Neuronal stem cell (in vitro differentiated cells): Measurements from ENCODE around the gene DNAH1.
A peak's percentile ranks its signal among the peaks of the same experiment; 100 is the strongest.

Experiments used
- DNase-seq: peaks from one replicate; pipeline ENCODE4 v3.0.0-alpha.2; 2013; ENCODE audit warnings: low spot score
- H2AFZ ChIP-seq: one replicate; pipeline ENCODE4 v1.6.1; 2013; ENCODE audit warnings: mild to moderate bottlenecking, low read length, inconsistent platforms
- H2AK5ac ChIP-seq: 2 replicates; pipeline ENCODE4 v1.6.1; 2013; ENCODE audit warnings: low read depth, mild to moderate bottlenecking, inconsistent platforms, low read length, moderate library complexity, mixed read lengths
- H2BK120ac ChIP-seq: 2 replicates; pipeline ENCODE4 v1.6.1; 2013; ENCODE audit warnings: low read depth, mild to moderate bottlenecking, inconsistent platforms, low read length, moderate library complexity, mixed read lengths
- H2BK12ac ChIP-seq: one replicate; pipeline ENCODE4 v1.6.1; 2013; ENCODE audit warnings: low read length, inconsistent platforms
- H2BK15ac ChIP-seq: 2 replicates; pipeline ENCODE4 v1.6.1; 2013; ENCODE audit warnings: mild to moderate bottlenecking, low read length, inconsistent platforms, mixed read lengths
- H2BK5ac ChIP-seq: one replicate; pipeline ENCODE4 v1.6.1; 2013; ENCODE audit warnings: inconsistent platforms, mild to moderate bottlenecking, low read length, moderate library complexity
- H3K14ac ChIP-seq: one replicate; pipeline ENCODE4 v1.6.1; 2013; ENCODE audit warnings: low read length, inconsistent platforms
- H3K18ac ChIP-seq: 2 replicates; pipeline ENCODE4 v1.6.1; 2013; ENCODE audit warnings: low read length, inconsistent platforms
- H3K23ac ChIP-seq: 2 replicates; pipeline ENCODE4 v1.6.1; 2013; ENCODE audit warnings: low read depth, mild to moderate bottlenecking, mixed read lengths, low read length, inconsistent platforms; ENCODE audit not compliant: poor library complexity
- H3K27ac ChIP-seq: replicated peaks from 3 replicates; pipeline ENCODE4 v1.5.1; 2013; ENCODE audit warnings: low read length, inconsistent platforms
- H3K27me3 ChIP-seq, 3 experiments: 2 replicates each; pipeline ENCODE4 v1.6.1; 2013; ENCODE audit warnings: low read length in 3 of 3, mild to moderate bottlenecking in 2 of 3, inconsistent platforms in 1 of 3, low read depth in 1 of 3, mixed read lengths in 1 of 3, moderate library complexity in 1 of 3; ENCODE audit not compliant: control insufficient read depth in 3 of 3, insufficient read depth in 3 of 3
- H3K36me3 ChIP-seq, 2 donors: replicated peaks in 1 of 2; 2 replicates each; pipeline ENCODE4 v1.6.1; 2013; ENCODE audit warnings: low read length in 2 of 2; ENCODE audit not compliant: control insufficient read depth in 2 of 2, insufficient read depth in 2 of 2
- H3K4ac ChIP-seq: 2 replicates; pipeline ENCODE4 v1.6.1; 2013; ENCODE audit warnings: inconsistent platforms, mild to moderate bottlenecking, low read length, moderate library complexity
- H3K4me1 ChIP-seq, 2 donors: 1 replicate in 1 of 2; 2 replicates in 1 of 2; pipeline ENCODE4 v1.6.1; 2013; ENCODE audit warnings: low read length in 2 of 2, low read depth in 1 of 2; ENCODE audit not compliant: control insufficient read depth in 2 of 2, insufficient read depth in 1 of 2
- H3K4me2 ChIP-seq: one replicate; pipeline ENCODE4 v1.6.1; 2013; ENCODE audit warnings: mild to moderate bottlenecking, low read length, inconsistent platforms; ENCODE audit not compliant: insufficient read depth, poor library complexity, severe bottlenecking
- H3K4me3 ChIP-seq, 2 donors: 2 replicates each; pipeline ENCODE4 v1.5.1; 2013; ENCODE audit warnings: low read length in 2 of 2, mild to moderate bottlenecking in 2 of 2, inconsistent platforms in 1 of 2, moderate library complexity in 1 of 2
- H3K79me1 ChIP-seq: one replicate; pipeline ENCODE4 v1.6.1; 2013; ENCODE audit warnings: low read depth, mild to moderate bottlenecking, inconsistent platforms, low read length, moderate library complexity
- H3K9ac ChIP-seq: one replicate; pipeline ENCODE4 v1.6.1; 2013; ENCODE audit warnings: mild to moderate bottlenecking, low read depth, low read length, inconsistent platforms; ENCODE audit not compliant: poor library complexity
- H3K9me3 ChIP-seq, 2 donors: replicated peaks in 1 of 2; 2 replicates each; pipeline versions ENCODE3 to v1.6.1; 2013; ENCODE audit warnings: low read length in 2 of 2, mild to moderate bottlenecking in 2 of 2, inconsistent platforms in 1 of 2, low read depth in 1 of 2, mixed read lengths in 1 of 2, moderate library complexity in 1 of 2; ENCODE audit not compliant: control insufficient read depth in 2 of 2, insufficient read depth in 1 of 2
- H4K8ac ChIP-seq: one replicate; pipeline ENCODE4 v1.6.1; 2013; ENCODE audit warnings: low read depth, mild to moderate bottlenecking, inconsistent platforms, low read length, moderate library complexity
- H4K91ac ChIP-seq: one replicate; pipeline ENCODE4 v1.6.1; 2013; ENCODE audit warnings: low read length, low read depth, mild to moderate bottlenecking, inconsistent platforms; ENCODE audit not compliant: poor library complexity
- WGBS, 2 donors: extraction: QIAGEN DNeasy Blood & Tissue Kit; methylation state at CpG; one replicate each; pipeline ENCODE4 v1.1.7; 2013; ENCODE audit warnings: missing lambda C conversion rate in 2 of 2, mixed read lengths in 1 of 2; ENCODE audit not compliant: insufficient read length in 2 of 2, insufficient replicate concordance in 1 of 2; ENCODE audit errors: extremely low coverage in 2 of 2; 5-methylcytosine and 5-hydroxymethylcytosine counted together

Gene DNAH1

DNA sequence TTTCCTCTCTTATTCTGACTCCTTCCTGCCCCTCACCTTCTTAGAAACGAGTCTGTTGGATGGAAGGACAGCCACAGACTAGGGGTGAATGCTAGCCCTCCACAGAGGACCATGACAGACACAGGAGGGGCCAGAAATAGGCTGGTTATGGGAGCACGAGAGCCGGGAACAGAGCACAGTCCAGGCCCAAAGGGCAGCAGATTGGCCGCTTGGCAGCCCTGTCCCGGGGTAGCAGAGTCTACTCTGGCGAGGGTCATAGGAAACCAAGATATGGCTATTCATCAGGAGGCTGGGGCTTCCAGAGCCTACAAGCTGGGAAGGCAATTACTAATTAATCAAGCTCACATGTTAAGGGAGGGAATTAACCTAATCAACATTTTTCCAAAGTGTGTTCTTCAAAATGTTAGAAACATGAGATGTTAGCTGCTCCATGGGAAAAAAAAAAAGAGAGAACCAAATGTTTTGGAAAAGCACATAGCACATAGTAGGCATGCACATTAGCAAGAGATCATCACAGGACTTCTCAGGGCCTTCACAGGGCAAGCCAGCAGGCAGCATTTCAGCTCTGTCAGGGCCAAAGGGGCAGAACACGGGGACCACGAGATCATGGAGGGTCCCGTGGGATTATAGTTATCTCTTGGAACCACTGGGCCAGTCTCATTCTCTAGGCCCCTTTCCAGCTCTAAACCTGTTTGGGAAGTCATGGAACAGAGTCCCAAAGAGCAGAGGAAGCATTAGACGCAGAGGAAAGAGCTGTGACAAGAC, 115.5 kb downstream of the DNAH1 start:
- H2BK15ac ChIP-seq: no peak overlapping the region
- no peak for DNase-seq

DNA sequence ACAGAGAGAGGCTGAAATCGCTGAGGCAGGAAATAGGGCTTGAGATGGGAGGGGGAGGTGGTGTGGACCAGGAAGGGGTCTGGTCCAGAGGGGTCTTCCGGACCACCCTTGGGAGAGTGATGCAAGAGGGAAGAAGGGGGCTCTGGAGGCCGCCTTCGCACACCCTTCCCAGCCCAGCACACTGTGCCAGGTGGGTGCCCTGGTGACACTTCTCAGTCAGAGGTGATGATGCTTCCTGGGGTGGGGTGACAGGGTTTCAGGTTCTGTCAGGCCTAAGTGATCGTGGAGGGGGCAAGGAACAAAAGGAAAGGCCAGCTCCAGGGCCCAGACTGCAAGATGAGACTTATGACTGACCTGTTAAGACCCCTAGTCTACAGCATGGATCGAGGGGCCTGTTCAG, 116.1 kb downstream of the DNAH1 start:
- Histone ChIP-seq H3K23ac (no peak overlapping the region), H2BK5ac (no peak overlapping the region), H3K4me1 (peaks cover 14 to 16% of the 10 kb centered on the region in 2 donors), H3K18ac (no peak overlapping the region), H3K79me1 (no peaks in the 10 kb centered on the region), H4K8ac (no peak overlapping the region), H3K4ac (no peak overlapping the region), H2BK120ac (no peak overlapping the region), H2AK5ac (no peak overlapping the region), H3K27me3 (peaks cover 0 to 5% (median 0%) of the 10 kb centered on the region in 3 experiments), H3K4me3 (no peak overlapping the region), H3K4me2 (no peak overlapping the region), H2BK15ac (no peak overlapping the region), H3K9me3 (no peaks in the 10 kb centered on the region), H3K27ac (no peak overlapping the region), H2BK12ac (no peak overlapping the region), H2AFZ (no peak overlapping the region), H3K36me3 (no peaks in the 10 kb centered on the region), H4K91ac (no peak overlapping the region), H3K9ac (no peak overlapping the region), H3K14ac (no peak overlapping the region)
- DNase-seq: no peak
- WGBS, 2 donors: no CpG with 5 or more reads among the region's 6 CpGs

More for the DNA sequence above, 115.5 kb downstream of the DNAH1 start:
- Histone ChIP-seq H3K14ac (no peak overlapping the region), H3K9ac (no peak overlapping the region), H2AK5ac (no peak overlapping the region), H3K23ac (no peak overlapping the region), H4K91ac (no peak overlapping the region), H3K36me3 (no peaks in the 10 kb centered on the region), H3K79me1 (no peaks in the 10 kb centered on the region), H3K27me3 (peaks cover 0 to 5% (median 0%) of the 10 kb centered on the region in 3 experiments), H2AFZ (no peak overlapping the region), H2BK12ac (no peak overlapping the region), H3K4ac (no peak overlapping the region), H3K4me3 (no peak overlapping the region), H3K4me2 (no peak overlapping the region), H3K4me1 (peaks cover 14 to 16% of the 10 kb centered on the region in 2 donors), H2BK120ac (no peak overlapping the region), H3K18ac (no peak overlapping the region), H4K8ac (no peak overlapping the region), H3K27ac (no peak overlapping the region), H2BK5ac (no peak overlapping the region), H3K9me3 (no peaks in the 10 kb centered on the region)
- WGBS, 2 donors: no CpG with 5 or more reads among the region's 10 CpGs

DNA sequence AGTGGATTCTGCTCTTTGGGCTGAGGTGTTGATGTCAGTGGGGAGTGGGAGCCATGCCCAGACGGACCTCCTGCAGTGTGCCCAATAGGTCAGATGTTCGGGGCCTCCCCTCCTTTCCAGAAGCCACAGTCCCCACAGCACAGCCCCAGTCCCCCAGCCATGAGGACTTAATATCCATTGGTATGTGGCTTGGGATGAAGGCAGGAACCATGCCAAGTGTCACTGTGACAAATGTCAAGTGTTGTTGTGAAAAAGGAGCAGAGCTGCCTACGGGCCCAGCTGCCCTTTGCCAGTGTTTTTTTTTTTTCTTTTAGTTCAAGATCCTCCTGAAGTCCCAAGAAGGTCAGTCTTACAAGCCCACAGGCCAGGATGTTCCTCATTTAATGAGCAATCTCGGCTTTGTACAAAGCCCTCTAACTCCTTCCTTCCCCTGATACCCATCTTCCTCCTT, 116.6 kb downstream of the DNAH1 start:
- H2AK5ac ChIP-seq: no peak overlapping the region
- no peak overlapping the region for H2BK15ac ChIP-seq
- no peak overlapping the region for H3K9ac ChIP-seq
- H3K27ac ChIP-seq: no peak overlapping the region
- no peak overlapping the region for H3K4ac ChIP-seq
- H2BK120ac ChIP-seq: no peak overlapping the region
- H4K91ac ChIP-seq: no peak overlapping the region
- H3K79me1 ChIP-seq: no peaks in the 10 kb centered on the region
- H3K4me3 ChIP-seq: no peak overlapping the region
- H2BK12ac ChIP-seq: no peak overlapping the region
- H3K18ac ChIP-seq: no peak overlapping the region
- no peak overlapping the region for H2AFZ ChIP-seq
- no peaks in the 10 kb centered on the region for H3K36me3 ChIP-seq
- no peak for DNase-seq
- H3K23ac ChIP-seq: no peak overlapping the region
- H4K8ac ChIP-seq: no peak overlapping the region
- H3K9me3 ChIP-seq: no peaks in the 10 kb centered on the region
- peaks cover 0 to 10% (median 0%) of the 10 kb centered on the region in 3 experiments for H3K27me3 ChIP-seq
- H2BK5ac ChIP-seq: no peak overlapping the region
- no peak overlapping the region for H3K14ac ChIP-seq
- H3K4me1 ChIP-seq: peaks cover 14 to 16% of the 10 kb centered on the region in 2 donors
- WGBS, 2 donors: no CpG with 5 or more reads among the region's 4 CpGs
- no peak overlapping the region for H3K4me2 ChIP-seq

DNA sequence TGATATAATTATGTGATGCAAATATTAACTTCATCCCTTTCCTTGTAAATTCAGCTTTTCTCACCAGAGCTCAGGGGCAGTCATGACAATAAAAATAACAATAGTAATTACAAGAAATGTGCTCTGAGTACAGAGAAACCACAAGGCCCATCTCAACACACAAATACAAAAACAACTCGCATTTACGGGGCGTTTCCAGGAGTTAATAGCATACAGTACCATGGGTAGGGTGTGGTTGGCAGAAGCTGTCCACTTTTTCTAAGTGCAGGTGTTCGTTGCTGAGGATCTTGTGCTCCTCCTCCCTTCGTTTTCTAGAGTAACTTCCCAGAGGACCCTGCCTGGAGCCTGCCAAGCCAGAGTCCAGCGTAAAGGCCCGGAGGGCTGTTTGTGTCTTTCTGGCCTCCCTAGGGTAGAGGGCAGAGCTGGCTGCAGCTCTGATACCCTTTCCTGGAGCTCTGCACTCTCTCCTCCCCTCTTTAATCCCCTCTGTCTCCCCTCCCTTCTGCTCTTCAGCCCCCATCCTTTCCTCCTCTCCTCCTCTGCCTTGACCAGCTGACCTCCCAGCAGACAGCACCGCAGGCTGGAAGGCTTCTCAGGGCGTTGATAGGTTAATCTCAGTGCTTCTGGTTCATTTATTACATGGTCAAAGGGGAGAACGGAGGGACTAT, 117.3 kb downstream of the DNAH1 start:
- Histone ChIP-seq H3K14ac (no peak overlapping the region), H3K36me3 (no peaks in the 10 kb centered on the region), H2AFZ (peak overlapping the region; percentile 84), H3K9me3 (no peaks in the 10 kb centered on the region), H3K27ac (no peak overlapping the region), H3K4me1 (peaks cover 14 to 16% of the 10 kb centered on the region in 2 donors), H3K4ac (no peak overlapping the region), H2AK5ac (no peak overlapping the region), H3K4me2 (no peak overlapping the region), H3K18ac (no peak overlapping the region), H2BK15ac (no peak overlapping the region), H3K9ac (no peak overlapping the region), H2BK5ac (no peak overlapping the region), H3K79me1 (no peaks in the 10 kb centered on the region), H3K23ac (no peak overlapping the region), H2BK12ac (no peak overlapping the region), H3K4me3 (no peak overlapping the region), H3K27me3 (peaks cover 0 to 10% (median 0%) of the 10 kb centered on the region in 3 experiments), H4K91ac (no peak overlapping the region), H4K8ac (no peak overlapping the region), H2BK120ac (no peak overlapping the region)
- no peak for DNase-seq
- no CpG with 5 or more reads among the region's 10 CpGs for WGBS, 2 donors
